Hepatocyte (in vitro differentiated cells): ENCODE data around the gene CFAP77.

Experiments used
- EZH2 ChIP-seq: fragments of 200-600 bp; sonication (generic); IDR thresholded peaks from 2 replicates; pipeline ENCODE4 v1.6.1; 2016; ENCODE audit warnings: antibody characterized with exemption, mild to moderate bottlenecking, borderline replicate concordance
- EZH2phosphoT487 ChIP-seq: fragments of 200-600 bp; sonication (generic); IDR thresholded peaks from one replicate; pipeline ENCODE4 v1.6.1; 2018; ENCODE audit warnings: antibody characterized with exemption, mild to moderate bottlenecking, low read depth, moderate library complexity; ENCODE audit not compliant: unreplicated experiment, severe bottlenecking

DNA sequence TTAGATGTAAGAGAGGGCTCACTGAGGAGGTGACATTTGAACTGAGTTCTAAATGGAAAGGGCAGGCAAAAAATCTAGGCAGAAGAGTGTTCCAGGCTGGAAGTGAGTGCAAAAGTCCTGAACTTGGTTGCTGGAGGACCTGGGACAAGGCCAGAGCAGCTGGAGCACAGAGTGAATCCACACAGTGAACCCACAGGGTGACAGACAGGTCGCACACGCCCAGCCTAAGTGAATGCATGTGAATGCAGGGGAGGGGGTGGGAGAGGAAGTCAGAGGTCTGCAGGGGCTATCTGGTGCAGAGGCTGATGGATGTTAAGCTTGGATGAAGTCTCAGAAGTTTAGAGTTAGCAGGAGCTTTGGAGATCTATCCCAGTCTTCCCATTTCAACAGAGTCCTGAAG, 2.8 kb upstream of the CFAP77 start:
- TF ChIP-seq EZH2 (no peak), EZH2phosphoT487 (no peak)
